AG20443 (cell line): ENCODE results near the gene CACNA1C.

Experiments
- DNase-seq: peaks from one replicate; pipeline ENCODE4 v3.0.0; 2012; ENCODE audit warnings: low spot score, mixed read lengths

Gene CACNA1C

GRCh38 chr12:2745655-2746054 is 692.9 kb downstream of the CACNA1C start:
- no peak for DNase-seq
